ENCODE results near the gene ERFL.

GRCh38 chr19:41893899-41894298 is 34.4 kb downstream of the ERFL start:
- TF ChIP-seq, protein P1, sequence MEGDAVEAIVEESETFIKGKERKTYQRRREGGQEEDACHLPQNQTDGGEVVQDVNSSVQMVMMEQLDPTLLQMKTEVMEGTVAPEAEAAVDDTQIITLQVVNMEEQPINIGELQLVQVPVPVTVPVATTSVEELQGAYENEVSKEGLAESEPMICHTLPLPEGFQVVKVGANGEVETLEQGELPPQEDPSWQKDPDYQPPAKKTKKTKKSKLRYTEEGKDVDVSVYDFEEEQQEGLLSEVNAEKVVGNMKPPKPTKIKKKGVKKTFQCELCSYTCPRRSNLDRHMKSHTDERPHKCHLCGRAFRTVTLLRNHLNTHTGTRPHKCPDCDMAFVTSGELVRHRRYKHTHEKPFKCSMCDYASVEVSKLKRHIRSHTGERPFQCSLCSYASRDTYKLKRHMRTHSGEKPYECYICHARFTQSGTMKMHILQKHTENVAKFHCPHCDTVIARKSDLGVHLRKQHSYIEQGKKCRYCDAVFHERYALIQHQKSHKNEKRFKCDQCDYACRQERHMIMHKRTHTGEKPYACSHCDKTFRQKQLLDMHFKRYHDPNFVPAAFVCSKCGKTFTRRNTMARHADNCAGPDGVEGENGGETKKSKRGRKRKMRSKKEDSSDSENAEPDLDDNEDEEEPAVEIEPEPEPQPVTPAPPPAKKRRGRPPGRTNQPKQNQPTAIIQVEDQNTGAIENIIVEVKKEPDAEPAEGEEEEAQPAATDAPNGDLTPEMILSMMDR (IDR thresholded peaks at IDR 0.05), result no peak
- TF ChIP-seq POLR2A (IDR thresholded peaks at IDR 0.05) (no peak), POLR2AphosphoS5 (IDR thresholded peaks at IDR 0.05) (no peak)

All from prostate gland (tissue), 2 donors.